IPS DF 19.7 (cell line): ENCODE data around the gene CRHR1.
A peak's percentile ranks its signal among the peaks of the same experiment; 100 is the strongest.

ENCODE experiments used
- DNase-seq: peaks from one replicate; pipeline ENCODE4 v3.0.0-alpha.2; 2013; ENCODE audit warnings: low read depth, low spot score

CRHR1 gene

DNA sequence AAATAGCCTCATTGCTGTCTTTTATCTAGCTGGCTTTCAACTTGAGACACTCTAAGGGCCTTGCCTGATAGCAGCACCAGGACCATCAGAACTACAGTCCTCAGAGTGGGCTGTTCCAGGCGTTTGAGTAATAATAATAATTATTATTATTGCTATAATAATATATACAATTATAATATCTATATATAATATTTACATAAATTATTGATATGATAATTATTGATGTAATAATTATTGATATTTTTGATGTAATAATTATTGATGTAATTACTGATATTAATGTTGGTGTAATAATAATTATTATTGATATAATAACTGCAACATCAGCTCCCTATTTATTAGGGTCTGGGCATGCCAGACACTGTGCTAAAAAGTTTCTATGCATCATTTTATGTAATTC is 25.6 kb upstream of the CRHR1 start:
- DNase-seq = no peak

DNA sequence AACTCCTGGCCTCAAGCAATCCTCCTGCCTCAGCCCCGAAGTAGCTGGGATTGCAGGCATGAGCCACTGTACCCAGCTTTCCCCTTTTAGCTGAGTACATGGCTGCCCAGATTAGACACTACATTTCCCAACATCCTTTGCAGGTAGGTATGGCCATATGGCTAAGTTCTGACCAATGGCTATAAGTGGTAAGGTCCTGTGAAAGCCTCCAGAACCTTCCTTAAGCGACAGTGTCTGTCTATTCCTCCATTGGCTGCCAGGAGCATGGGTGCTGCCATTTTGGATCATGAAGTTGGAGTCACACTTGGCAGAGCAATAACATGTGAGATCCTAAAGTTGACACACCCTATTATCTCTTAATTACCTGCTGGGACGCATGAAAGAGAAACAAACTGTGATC is 24.4 kb upstream of the CRHR1 start:
- peak; percentile 67 for DNase-seq

DNA sequence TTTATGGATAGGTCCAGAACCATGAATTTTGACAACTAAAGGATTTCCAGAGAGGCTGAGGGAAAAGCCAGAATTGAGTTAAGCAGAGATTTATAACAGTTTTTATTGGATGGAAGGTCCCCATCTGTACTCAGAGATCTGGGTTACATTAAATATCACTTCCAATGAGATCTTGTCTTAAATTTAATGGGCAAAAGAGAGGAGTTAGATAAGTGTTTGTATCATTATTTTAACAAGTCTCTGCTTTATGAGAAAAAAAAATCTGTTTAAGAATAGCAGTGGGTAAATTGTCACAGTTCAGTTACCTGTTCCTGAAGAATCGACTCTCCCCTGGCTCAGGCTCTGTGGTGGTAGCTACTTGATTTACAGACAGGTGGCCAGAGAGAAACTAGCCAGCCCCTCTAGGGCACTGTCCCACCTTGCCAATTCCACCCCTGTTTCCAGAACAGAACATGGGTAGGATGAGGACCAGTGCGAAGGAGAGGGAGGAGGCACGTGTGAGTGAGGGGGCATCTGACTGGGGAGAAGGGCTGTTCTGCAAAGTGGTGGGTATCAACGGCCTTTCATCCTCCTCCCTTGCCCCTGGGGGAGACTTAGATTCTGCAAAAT is 22.1 kb upstream of the CRHR1 start:
- no peak for DNase-seq

DNA sequence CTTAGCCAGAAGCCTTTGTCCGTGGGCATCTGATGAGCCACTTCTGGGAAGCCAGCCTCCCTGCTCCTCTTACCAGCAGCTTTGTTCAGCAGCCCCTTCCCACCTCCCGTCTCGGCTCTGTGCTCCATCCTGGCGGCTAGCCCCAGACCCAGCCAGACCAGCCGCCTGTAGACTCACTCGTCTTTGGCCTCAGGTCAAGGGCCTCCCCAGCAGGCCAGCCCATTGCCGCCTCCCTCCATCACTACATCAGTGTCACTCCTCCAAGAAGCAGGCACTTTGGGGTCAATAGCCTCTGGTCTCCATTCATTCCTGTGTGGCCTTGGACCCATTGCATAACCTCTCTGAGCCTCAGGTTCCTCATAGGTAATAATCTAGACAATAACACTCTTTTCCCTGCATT is 20.9 kb upstream of the CRHR1 start:
- DNase-seq = no peak

DNA sequence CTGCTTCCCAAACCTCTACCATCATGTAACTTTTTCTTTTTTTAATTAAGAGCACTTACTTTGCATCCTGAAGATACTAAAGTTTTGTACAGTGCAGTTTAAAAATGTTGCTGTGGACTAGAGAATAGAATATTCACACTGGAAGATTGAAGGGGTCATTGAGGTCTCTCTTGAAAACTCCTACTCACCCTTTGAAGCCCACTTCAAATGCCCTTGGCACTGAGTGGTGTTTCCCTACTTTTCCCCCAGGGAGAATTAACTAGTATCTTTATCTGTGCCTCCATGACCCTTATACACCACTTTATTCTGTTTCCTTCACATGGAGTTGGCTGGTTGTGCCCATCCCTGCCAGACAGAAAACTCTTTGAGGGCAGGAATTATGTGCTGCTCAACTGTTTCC is 19.6 kb upstream of the CRHR1 start:
- DNase-seq = no peak

DNA sequence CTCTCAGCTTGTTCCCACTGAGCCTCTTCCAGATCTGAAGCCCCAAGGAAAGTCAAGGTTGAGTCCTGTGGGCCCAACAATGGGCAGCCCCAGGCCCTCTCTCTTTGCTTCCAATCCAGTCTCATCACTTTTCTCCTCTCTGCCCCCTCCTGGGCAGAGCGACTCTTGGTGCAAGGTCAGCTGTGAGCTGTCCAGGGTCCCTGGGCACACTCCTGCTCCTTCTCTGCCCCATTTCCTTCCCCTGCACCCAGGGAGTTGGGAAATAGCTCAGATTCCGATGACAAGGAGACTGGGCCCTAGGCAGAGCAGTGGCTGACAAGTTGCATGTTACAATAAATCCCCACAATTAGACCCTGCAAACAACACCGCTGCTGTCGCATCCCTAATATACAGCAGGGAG is 16.1 kb upstream of the CRHR1 start:
- DNase-seq = no peak

DNA sequence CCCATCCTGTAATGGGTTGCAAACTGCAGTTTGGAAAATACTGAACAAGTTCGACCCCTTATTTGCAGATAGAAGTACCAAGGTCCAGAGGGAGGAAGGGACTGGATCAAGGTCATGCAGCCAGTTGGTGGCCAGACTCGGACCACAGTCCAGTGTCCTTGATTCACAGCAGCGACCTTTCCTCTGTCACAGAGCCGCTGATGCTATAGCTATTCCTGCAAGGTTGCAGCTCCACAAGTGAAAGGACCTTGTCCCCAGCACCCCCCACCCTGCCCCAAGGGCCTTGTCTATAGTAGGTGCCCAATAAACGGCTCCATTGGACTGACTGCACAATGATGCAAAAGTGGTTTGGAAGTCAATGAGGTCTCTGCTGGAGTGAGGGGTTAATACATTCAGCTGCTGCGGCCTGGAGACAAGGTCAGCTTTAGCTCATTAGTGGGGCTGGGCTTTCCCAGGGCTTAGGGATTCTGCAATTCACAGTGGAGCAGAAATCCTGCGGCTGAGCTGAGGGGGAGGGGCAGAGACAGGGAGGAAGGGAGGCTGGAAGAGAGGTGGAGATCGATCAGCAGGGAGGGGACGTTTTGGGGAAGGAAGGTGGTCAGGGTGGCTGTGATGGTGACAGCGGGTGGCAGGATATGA is 13.4 kb upstream of the CRHR1 start:
- no peak for DNase-seq

DNA sequence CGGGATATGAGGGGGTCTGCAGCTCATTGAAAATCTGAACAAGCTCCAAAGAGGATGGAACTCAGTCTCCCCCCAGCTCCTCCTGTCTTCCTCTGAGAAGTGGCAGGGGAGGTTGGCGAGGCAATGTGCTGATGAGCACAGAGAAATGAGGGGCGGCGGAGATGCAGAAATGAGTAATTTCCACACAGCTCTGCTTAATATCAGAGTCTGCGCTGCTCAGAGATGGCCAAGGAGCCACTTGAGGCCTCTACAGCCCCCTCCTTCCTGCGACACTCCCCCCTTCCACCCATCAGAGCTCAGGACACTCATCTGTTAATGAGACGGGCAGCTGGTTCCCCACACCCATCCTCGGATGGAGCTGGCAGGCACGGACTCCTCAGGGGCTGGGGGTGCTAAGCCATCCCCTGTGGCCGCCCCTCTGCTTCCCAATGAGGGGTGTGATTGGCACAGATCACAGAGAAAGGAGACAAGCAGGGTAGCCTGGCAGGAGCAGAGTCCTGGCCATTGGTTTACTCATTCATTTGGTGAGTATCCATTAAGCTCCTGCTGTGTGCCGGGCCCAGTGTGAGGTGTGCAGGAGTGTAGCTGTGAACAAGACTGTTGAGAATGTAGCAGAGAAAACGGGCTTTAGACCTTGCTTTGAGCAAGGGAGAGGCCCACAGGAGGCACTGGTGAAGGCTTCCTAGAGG is 12.7 kb upstream of the CRHR1 start:
- no peak for DNase-seq

DNA sequence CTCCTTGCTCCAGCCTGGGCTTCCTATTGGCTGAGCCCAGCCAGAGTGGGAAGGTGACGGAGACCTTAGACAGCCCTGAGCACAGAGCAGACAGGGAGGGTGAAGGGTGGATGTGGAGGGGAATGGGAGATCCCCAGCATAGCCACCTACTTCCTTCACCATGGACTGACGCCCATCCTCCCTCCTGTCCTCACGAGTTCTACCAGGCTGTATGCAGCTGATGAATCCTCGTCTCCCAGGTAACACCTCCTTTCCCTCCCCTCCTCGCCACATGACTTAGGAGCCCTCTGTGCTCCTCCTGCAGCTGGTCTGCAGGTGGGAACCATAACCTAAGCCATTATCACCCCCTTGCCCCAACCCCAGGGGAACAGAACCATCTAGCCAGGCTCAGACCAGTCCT is 9.0 kb upstream of the CRHR1 start:
- DNase-seq = no peak

DNA sequence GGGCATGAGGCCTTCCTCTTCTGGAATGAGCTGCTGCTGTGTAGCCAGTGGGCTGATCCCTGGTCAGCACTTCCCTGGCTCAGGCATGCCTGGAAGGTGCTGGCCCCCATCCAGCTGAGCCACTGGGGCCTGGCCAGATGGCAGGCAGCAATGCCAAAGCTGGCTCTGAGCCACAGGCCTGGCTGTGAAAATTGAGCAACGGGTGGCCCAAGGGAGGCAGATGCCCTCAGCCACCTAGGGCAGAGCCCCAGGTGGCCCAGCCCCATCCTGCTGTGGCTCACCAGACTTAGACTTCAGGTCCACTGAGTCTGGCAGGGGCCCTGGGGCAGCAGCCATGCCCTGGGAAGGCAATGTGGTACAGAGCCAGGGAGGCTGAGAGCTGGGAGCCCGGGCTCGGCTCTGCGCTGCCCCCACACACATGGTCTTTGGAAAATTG is 8.5 kb upstream of the CRHR1 start:
- no peak for DNase-seq

DNA sequence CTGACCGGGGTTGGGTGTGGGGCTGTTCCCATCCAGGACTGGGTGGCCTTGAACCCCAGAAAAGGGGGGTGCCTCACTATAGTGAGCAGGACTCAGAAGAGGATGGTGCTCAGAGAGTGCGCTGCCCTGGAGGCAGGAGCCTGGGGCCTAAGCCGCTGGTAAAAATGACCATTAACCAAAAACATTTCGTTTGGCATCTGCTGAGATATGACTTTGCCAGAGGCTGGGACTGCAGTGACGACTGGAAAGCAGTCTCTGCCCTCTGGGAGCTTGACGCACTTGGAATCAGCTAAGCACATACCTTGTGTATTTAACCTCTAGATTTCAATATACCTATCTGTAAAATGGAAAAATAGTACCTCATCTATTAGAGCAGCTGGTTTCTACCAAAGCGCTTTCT is 7.2 kb upstream of the CRHR1 start:
- no peak for DNase-seq

DNA sequence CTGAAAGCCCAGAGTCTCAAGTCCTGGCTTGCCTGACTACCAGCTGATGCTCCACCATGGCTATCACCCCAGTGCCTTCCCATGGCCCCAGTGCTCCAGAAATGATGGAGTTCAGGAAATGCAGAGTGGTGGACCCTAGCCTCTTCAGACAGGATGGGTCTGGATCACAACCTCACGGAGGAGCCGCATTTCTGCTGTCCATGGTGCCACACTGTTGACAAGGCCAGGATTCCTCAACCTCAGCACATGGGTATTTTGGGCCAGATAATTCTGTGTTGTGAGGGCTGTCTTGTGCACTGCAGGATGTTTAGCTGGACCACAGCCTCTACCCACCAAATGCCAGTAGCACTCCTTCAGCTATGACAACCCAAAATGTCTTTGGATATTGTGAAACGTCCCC is 6.7 kb upstream of the CRHR1 start:
- DNase-seq = no peak

DNA sequence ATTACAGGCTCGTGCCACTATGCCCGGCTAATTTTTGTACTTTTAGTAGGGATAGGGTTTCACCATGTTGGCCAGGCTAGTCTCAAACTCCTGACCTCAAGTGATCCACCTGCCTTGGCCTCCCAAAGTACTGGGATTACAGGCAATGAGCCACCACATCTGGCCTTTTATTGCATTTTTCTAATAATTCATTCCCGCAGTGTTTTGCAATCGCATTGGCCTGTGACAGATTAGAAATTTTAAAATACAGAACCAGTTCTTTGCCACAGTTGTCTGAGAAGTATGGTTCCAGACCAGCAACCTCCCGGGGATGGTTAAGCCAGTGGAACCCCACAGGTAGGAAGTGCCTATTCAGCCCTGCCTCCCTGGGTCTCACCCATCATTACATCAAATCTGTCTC is 3.2 kb upstream of the CRHR1 start:
- no peak for DNase-seq

DNA sequence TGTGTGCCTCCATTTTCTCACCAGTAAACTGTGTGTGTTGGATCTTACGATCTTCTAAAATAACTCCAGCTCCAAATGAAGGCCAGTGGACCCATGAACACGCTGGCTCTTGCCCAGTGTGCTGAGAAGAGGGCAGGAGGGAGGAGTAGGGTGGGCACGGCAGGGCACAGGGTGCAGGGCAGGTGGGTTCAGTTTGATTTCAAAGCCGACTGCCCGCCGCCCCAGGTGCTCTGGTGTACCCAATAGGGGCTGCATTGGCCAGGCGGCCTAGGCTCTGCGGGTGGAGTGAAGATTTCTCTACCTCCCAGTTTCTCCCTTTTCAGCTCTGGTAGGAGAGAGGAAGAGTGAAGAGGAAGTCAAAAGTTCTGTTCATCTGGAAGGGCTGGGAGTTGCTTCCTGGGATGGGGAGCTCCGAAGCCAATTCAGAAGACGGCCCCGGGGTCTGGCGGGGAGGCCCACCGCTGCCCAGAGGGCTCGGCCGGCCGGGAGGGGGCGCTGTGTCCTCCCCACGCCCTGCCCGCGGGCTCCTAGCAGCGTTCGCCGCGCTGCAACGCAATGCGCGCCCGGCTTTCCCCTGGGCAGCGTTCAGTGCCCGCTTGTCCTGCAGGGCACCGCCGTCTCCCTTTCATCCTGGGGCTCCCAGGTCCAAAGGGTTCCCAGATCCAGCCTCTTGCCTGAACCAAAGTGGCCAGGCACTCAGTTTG is 1.1 kb upstream of the CRHR1 start:
- no peak for DNase-seq

DNA sequence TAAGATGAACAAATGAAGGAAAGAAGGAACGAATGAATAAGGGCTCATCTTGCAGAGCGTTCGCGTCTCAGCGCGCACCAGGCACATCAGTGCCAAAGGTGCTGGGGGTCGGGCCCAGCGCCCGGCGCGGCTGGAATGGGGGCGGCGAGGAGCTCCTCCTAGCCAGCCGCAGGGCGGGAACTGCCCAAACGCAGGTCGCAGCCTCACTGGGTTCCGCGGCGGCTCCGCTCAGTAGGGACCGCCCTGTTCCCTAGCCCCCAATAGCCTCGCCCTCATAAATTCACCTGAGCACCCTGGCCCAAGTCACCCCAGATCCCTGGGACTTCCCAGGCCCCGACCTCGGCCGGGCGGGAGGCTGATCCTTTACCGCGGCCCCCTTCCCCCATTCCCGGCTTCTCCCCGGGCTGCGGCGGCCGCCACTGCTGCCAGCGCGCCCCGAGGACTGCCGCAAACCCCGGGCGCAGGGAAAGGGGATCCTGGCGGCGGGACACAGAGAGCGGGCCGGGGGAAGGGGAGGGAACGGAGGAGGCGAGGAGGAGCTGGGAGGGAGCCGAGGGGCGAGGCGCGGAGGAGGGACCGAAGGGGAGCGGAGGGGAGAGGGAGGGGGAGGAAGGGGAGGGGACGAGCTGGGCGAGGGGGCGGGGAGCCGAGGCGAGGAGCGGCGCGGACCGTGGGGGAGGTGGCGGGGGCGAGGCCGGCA is 377 bp upstream of the CRHR1 start:
- no peak for DNase-seq

DNA sequence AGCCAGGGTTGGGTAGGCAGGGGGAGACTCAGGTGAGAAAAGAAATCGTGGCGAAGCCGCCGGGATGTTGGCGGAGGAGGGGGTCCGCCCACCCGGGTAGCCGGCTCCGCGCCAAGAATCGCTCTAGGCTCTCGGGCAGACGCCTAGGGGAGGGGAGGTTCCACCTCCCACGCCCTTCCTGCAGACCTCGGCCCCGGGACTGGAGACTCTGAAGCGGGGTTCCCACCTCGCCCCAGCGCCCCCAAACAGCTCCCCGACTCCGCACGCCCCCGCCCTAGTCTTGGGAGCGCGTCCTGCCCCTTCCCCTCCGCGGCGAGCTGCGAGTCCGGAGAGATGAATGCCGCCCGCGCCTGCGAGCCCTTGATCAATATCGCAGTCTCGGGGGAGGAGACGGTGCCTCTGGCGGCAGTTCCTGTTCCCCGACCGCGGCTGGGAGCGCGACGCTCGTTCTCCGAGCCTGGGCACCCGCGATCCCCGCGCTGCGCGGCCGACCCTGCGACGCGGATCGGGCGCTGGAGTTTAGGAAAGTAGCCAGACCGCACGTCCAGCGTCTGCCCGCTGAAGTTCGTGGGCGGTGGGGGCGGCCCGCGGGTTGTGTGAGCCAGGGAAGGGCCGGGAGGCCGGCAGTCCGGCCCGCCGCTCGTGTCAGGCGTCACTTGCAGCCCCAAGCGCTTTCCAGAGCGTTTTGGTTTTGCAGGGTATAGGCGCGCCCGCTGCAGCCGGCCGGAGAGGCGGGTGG is 790 bp downstream of the CRHR1 start:
- no peak for DNase-seq

DNA sequence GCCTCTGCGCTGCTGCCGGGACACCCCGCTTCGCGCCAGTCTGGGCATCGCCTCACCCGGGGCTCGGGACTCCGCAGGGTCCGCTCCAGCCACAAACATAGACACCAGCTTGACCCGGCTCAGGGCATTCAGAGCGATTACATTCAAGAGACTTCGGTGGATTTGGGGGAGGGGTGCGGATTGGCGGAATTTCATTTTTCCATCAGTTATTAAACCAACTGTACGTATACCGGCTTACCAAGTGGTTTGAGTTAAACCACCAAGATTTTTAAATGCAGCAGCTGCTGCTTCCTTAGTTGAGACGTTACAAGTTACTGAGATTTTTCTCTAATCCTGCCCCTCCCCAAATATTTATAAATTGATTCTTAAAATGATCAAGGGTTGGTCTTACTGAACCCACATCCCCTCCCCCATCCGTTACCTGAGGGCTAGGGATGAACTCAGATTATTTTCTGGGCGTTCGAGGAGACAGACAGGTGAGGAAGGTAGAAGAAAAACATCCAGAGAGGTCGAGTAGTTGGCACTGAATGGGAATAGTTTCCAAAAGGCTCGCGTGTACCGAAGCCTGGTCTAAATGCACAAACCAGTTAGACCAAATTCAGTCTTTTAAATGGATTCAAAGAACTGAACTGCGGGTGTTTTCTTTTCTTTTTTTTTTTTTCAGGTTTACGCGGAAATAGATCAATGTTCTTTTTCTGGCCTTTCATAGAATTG is 1.5 kb downstream of the CRHR1 start:
- no peak for DNase-seq

DNA sequence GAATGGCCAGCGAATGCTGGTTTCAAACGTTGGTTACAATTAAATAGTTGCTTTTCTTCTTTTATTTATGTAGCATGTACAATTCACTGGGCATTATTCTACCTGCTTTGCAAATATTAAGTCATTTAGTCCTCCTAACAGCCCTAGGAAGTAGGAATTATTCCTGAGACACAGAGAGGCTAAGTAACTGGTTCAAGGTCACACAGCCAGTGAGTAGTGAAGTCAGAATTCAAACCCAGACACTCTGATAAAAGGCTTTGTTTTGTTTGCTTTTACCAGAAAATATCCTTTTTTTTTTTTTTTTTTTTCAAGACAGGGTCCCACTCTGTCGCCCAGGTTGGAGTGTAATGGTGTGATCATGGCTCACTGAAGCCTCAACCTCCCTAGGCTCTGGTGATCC is 2.2 kb downstream of the CRHR1 start:
- no peak for DNase-seq

DNA sequence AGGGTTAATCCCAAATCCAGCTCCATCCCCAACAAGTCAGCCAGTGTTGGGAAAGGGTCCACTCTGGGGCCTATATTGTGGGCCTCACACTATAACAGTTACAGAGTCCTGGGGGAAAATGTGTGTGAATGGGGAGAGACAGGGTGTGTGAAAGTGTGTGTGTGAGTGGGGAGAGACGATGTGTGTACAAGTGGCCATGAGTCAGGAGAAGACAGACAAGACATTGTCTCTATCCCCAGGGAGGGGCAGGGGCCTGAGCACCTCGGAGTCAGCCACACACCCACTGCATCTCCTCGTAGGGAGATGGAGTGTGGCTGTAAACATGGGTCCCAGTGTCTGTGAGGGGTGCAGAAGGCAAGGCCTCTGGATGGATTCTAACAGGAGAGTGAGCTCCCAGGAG is 2.9 kb downstream of the CRHR1 start:
- no peak for DNase-seq

DNA sequence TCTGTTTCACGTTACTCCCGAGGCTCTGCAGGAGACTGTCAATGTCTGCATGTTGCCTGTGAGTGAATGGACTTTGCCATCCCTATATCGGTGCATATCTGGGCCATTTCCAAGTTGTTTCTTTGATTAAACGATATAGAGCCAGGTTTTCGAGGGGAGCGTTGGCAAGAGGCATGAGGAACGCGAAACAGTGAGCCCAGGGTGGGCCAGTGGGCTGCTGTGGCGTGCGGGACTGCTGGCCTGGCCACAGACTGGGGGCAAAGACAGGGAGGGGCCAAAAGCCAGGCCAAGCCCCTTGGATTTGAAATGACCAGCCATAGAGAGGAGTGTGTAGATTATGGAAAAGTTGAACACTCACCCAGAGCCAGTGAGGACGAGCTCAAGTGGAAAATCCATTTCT is 3.5 kb downstream of the CRHR1 start:
- no peak for DNase-seq

DNA sequence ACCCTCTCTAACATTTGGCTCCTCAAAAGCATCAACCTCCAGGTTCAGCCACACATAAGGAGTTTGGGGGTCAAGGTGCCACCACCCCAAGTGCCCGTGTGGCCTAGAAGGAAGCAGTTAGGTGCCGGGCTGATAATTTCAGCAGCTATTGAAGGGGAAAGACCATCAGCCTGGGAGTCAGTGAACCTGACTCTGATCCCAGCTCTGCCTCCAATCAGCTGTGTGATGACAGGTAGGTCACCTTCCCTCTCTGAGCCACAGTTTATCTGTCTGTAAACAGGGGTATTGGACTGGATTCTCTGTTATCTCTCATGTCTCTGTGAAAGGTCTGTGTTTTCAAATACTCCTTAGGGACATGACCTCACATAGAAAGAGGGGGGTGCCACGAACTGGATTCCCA is 3.9 kb downstream of the CRHR1 start:
- no peak for DNase-seq
